Neural progenitor cell (in vitro differentiated cells): ENCODE data around the gene WDR7. TPM values are rescaled to one million over a fixed set of nuclear protein-coding genes. Genes with fewer than 3 reads are reported as not detected.

Experiments
- DNase-seq: peaks from one replicate; pipeline ENCODE4 v3.0.0-alpha.2; 2016; ENCODE audit warnings: low spot score
- H2AFZ ChIP-seq: fragments of 200-600 bp; sonication (generic); replicated peaks from 2 replicates; pipeline ENCODE4 v1.6.1; 2016; ENCODE audit warnings: antibody characterized with exemption
- H3F3A ChIP-seq: fragments of 200-600 bp; sonication (generic); 2 replicates; pipeline ENCODE4 v1.6.1; 2016; ENCODE audit warnings: antibody characterized with exemption, low read depth
- H3K27ac ChIP-seq: fragments of 200-600 bp; sonication (generic); 2 replicates; pipeline ENCODE4 v1.5.1; 2016; ENCODE audit warnings: mild to moderate bottlenecking
- H3K27me3 ChIP-seq: fragments of 200-600 bp; sonication (generic); 2 replicates; pipeline ENCODE4 v1.6.1; 2016; ENCODE audit warnings: mild to moderate bottlenecking, moderate library complexity
- H3K36me3 ChIP-seq: fragments of 200-600 bp; sonication (generic); 2 replicates; pipeline ENCODE4 v1.5.1; 2016
- H3K4me1 ChIP-seq: fragments of 200-600 bp; sonication (generic); 2 replicates; pipeline ENCODE4 v1.6.1; 2016; ENCODE audit warnings: mixed run types
- H3K4me2 ChIP-seq: fragments of 200-600 bp; sonication (generic); 2 replicates; pipeline ENCODE4 v1.6.1; 2016
- H3K4me3 ChIP-seq: fragments of 200-600 bp; sonication (generic); 2 replicates; pipeline ENCODE4 v1.5.1; 2016
- H3K79me2 ChIP-seq: fragments of 200-600 bp; sonication (generic); 2 replicates; pipeline ENCODE4 v1.6.1; 2016; ENCODE audit warnings: low read depth
- H3K9ac ChIP-seq: fragments of 200-600 bp; sonication (generic); 2 replicates; pipeline ENCODE4 v1.6.1; 2016
- H3K9me3 ChIP-seq: fragments of 200-600 bp; sonication (generic); 2 replicates; pipeline ENCODE4 v1.5.1; 2016; ENCODE audit warnings: low read depth
- H4K20me1 ChIP-seq: fragments of 200-600 bp; sonication (generic); 2 replicates; pipeline ENCODE4 v1.6.1; 2016; ENCODE audit warnings: low read depth
- H3K27ac Mint-ChIP-seq: 3 replicates; pipeline ENCODE4 v1.8.0; 2021; ENCODE audit warnings: mixed read lengths
- H3K27me3 Mint-ChIP-seq: 2 replicates; pipeline ENCODE4 v1.8.0; 2022; ENCODE audit warnings: low read depth, mild to moderate bottlenecking, inconsistent platforms, moderate library complexity, mixed read lengths; ENCODE audit not compliant: insufficient read depth
- H3K36me3 Mint-ChIP-seq: 3 replicates; pipeline ENCODE4 v1.8.0; 2021; ENCODE audit warnings: mixed read lengths
- H3K4me1 Mint-ChIP-seq: 3 replicates; pipeline ENCODE4 v1.8.0; 2021; ENCODE audit warnings: mixed read lengths
- H3K4me3 Mint-ChIP-seq: 3 replicates; pipeline ENCODE4 v1.8.0; 2021; ENCODE audit warnings: mild to moderate bottlenecking, moderate library complexity, mixed read lengths
- H3K9me3 Mint-ChIP-seq: 3 replicates; pipeline ENCODE4 v1.8.0; 2020; ENCODE audit warnings: mixed read lengths
- EZH2 ChIP-seq: fragments of 200-600 bp; sonication (generic); IDR thresholded peaks from 2 replicates; pipeline ENCODE4 v1.6.1; 2017; ENCODE audit warnings: antibody characterized with exemption, mild to moderate bottlenecking, moderate library complexity
- EZH2phosphoT487 ChIP-seq: fragments of 200-600 bp; sonication (generic); IDR thresholded peaks from 2 replicates; pipeline ENCODE4 v1.6.1; 2017; ENCODE audit warnings: antibody characterized with exemption
- total RNA-seq: library from RNA; depleted of rRNA; stranded (reverse); fragments of >200 nt; gene quantifications from 2 replicates; pipeline ENCODE4 v1.2.3, GENCODE V29; 2015; ENCODE audit warnings: low replicate concordance
- TF ChIP-seq, protein P1 (sequence below): fragments of 200-600 bp; sonication (generic); IDR thresholded peaks from 2 replicates; pipeline ENCODE4 v1.5.1; 2017; ENCODE audit warnings: antibody characterized with exemption, mild to moderate bottlenecking

WDR7 gene
- total RNA-seq, 1 donor from 2014 or later = 12.3 TPM

DNA sequence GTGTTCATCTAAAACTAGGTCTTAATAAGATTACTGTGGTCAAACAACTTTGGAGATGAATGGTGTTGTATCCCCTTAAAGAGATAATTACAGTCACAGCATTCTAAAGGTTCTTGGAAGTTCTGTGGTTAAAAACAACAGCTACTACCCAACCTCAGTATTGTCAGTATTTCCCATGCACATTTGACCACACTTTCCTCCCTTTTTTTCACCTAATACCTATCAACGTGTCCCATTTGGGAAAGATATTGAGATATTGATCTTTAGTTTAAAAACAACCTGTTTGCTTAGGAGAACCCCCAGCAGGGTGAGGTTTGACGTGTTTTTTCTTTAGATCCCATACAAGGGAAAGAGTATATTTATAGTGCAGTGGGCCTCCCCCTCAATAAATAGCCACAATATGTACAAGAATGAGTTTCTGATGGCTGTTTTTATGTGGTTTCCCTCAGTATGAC, 65.6 kb downstream of the WDR7 start:
- H3K4me1 ChIP-seq = peaks cover 8% of the 10 kb centered on the region
- TF ChIP-seq EZH2 = no peak
- TF ChIP-seq, protein P1, sequence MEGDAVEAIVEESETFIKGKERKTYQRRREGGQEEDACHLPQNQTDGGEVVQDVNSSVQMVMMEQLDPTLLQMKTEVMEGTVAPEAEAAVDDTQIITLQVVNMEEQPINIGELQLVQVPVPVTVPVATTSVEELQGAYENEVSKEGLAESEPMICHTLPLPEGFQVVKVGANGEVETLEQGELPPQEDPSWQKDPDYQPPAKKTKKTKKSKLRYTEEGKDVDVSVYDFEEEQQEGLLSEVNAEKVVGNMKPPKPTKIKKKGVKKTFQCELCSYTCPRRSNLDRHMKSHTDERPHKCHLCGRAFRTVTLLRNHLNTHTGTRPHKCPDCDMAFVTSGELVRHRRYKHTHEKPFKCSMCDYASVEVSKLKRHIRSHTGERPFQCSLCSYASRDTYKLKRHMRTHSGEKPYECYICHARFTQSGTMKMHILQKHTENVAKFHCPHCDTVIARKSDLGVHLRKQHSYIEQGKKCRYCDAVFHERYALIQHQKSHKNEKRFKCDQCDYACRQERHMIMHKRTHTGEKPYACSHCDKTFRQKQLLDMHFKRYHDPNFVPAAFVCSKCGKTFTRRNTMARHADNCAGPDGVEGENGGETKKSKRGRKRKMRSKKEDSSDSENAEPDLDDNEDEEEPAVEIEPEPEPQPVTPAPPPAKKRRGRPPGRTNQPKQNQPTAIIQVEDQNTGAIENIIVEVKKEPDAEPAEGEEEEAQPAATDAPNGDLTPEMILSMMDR = no peak
- TF ChIP-seq EZH2phosphoT487 = no peak
- no peak overlapping the region for H3K4me3 ChIP-seq
- no peaks in the 10 kb centered on the region for H3K36me3 Mint-ChIP-seq
- H3K9ac ChIP-seq = no peak overlapping the region
- no peak overlapping the region for H3K27ac Mint-ChIP-seq
- no peaks in the 10 kb centered on the region for H3K27me3 ChIP-seq
- no peaks in the 10 kb centered on the region for H3K4me1 Mint-ChIP-seq
- DNase-seq = no peak
- H3K36me3 ChIP-seq = no peaks in the 10 kb centered on the region
- H3K27me3 Mint-ChIP-seq = no peaks in the 10 kb centered on the region
- H3K27ac ChIP-seq = no peak overlapping the region
- no peaks in the 10 kb centered on the region for H3K9me3 Mint-ChIP-seq
- no peaks in the 10 kb centered on the region for H3K79me2 ChIP-seq
- no peak overlapping the region for H3K4me3 Mint-ChIP-seq
- no peaks in the 10 kb centered on the region for H4K20me1 ChIP-seq
- H3K9me3 ChIP-seq = no peaks in the 10 kb centered on the region
- H3K4me2 ChIP-seq = no peak overlapping the region
- no peak overlapping the region for H2AFZ ChIP-seq
- no peaks in the 10 kb centered on the region for H3F3A ChIP-seq

GRCh38 chr18:56721031-56721430, 69.9 kb downstream of the WDR7 start:
- Histone ChIP-seq H4K20me1 (no peaks in the 10 kb centered on the region), H3K9me3 (peaks cover 4% of the 10 kb centered on the region), H2AFZ (no peak overlapping the region), H3K27me3 (no peaks in the 10 kb centered on the region), H3K79me2 (no peaks in the 10 kb centered on the region), H3K27ac (no peak overlapping the region), H3K4me1 (peaks cover 8% of the 10 kb centered on the region), H3K4me3 (no peak overlapping the region), H3K4me2 (no peak overlapping the region), H3K36me3 (no peaks in the 10 kb centered on the region), H3K9ac (no peak overlapping the region), H3F3A (no peaks in the 10 kb centered on the region)
- H3K36me3 Mint-ChIP-seq = no peaks in the 10 kb centered on the region
- H3K27ac Mint-ChIP-seq = no peak overlapping the region
- no peak for DNase-seq
- H3K4me3 Mint-ChIP-seq = no peak overlapping the region
- no peaks in the 10 kb centered on the region for H3K27me3 Mint-ChIP-seq
- TF ChIP-seq, protein P1 = no peak
- no peak for TF ChIP-seq EZH2phosphoT487
- TF ChIP-seq EZH2 = no peak
- H3K9me3 Mint-ChIP-seq = peaks cover 2% of the 10 kb centered on the region
- no peaks in the 10 kb centered on the region for H3K4me1 Mint-ChIP-seq

- H3K79me2 ChIP-seq = no peaks in the 10 kb centered on the region
- H2AFZ ChIP-seq = no peak overlapping the region
- no peaks in the 10 kb centered on the region for H3K27me3 ChIP-seq
- H3K4me1 Mint-ChIP-seq = no peaks in the 10 kb centered on the region
- no peak overlapping the region for H3K27ac ChIP-seq
- H4K20me1 ChIP-seq = no peaks in the 10 kb centered on the region
- H3K9me3 ChIP-seq = peaks cover 4% of the 10 kb centered on the region
- no peak overlapping the region for H3K27ac Mint-ChIP-seq
- no peaks in the 10 kb centered on the region for H3K36me3 Mint-ChIP-seq
- peaks cover 2% of the 10 kb centered on the region for H3K9me3 Mint-ChIP-seq
- no peaks in the 10 kb centered on the region for H3K36me3 ChIP-seq
- H3K4me2 ChIP-seq = no peak overlapping the region
- no peak for TF ChIP-seq EZH2
- TF ChIP-seq EZH2phosphoT487 = no peak
- TF ChIP-seq, protein P1 = no peak
- H3K27me3 Mint-ChIP-seq = no peaks in the 10 kb centered on the region
- H3K4me3 ChIP-seq = no peak overlapping the region
- no peak overlapping the region for H3K4me3 Mint-ChIP-seq
- DNase-seq = no peak
- H3K4me1 ChIP-seq = peaks cover 5% of the 10 kb centered on the region
- no peak overlapping the region for H3K9ac ChIP-seq
- no peaks in the 10 kb centered on the region for H3F3A ChIP-seq
Observed at GRCh38 chr18:56721491-56721890, 70.3 kb downstream of the WDR7 start.
